ENCODE results near the gene TSPAN3. TPM values are rescaled to one million over a fixed set of nuclear protein-coding genes. Genes with fewer than 3 reads are reported as not detected.
A peak's percentile ranks its signal among the peaks of the same experiment; 100 is the strongest.

The TSPAN3 gene
- total RNA-seq, 1 donor from 2014 or later, result 252 TPM

DNA sequence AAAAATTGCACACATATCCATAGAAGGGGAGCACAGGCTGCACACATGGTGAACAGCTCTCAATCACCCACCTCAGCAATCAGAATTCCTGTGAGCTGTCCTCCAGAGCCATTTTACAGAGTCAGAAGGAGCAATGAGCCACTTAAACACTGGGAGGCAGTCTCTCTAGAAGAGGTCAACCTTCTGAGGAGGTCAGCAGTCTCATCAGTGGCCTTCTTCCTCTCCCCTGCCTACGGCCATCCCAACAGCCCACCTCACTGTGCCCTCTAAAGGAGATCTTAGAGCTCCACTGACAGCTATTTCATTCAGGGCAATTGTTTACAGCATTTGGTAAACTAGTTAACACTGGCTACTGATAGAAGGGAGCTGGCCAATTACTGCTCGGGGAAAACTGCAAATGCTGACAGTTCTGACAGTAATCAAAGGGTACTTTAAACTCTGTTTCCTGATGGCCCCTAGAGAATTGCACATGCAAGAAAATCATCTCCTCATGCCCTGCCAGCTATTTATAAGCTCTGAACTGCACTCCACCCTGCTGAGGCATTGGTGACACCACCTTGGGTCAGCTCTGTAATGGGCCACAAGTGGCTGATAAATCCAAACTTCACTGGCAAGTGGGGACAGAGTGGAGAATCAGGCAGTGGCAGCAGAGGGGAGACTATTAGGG lies 42.1 kb upstream of the TSPAN3 start:
- no peaks in the 10 kb centered on the region for H3K36me3 ChIP-seq (ENCODE audit: control insufficient read depth, insufficient read depth, low read length)
- no peak overlapping the region for H3K4me3 ChIP-seq (ENCODE audit: low read depth, low read length)
- no peaks in the 10 kb centered on the region for H3K27me3 ChIP-seq (ENCODE audit: control insufficient read depth, insufficient read depth, low read length)
- TF ChIP-seq, protein P1, sequence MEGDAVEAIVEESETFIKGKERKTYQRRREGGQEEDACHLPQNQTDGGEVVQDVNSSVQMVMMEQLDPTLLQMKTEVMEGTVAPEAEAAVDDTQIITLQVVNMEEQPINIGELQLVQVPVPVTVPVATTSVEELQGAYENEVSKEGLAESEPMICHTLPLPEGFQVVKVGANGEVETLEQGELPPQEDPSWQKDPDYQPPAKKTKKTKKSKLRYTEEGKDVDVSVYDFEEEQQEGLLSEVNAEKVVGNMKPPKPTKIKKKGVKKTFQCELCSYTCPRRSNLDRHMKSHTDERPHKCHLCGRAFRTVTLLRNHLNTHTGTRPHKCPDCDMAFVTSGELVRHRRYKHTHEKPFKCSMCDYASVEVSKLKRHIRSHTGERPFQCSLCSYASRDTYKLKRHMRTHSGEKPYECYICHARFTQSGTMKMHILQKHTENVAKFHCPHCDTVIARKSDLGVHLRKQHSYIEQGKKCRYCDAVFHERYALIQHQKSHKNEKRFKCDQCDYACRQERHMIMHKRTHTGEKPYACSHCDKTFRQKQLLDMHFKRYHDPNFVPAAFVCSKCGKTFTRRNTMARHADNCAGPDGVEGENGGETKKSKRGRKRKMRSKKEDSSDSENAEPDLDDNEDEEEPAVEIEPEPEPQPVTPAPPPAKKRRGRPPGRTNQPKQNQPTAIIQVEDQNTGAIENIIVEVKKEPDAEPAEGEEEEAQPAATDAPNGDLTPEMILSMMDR (IDR thresholded peaks at IDR 0.05; ENCODE audit: insufficient read depth, low read length, poor library complexity, severe bottlenecking), result no peak
- no peak for DNase-seq (ENCODE audit: low read depth)

DNA sequence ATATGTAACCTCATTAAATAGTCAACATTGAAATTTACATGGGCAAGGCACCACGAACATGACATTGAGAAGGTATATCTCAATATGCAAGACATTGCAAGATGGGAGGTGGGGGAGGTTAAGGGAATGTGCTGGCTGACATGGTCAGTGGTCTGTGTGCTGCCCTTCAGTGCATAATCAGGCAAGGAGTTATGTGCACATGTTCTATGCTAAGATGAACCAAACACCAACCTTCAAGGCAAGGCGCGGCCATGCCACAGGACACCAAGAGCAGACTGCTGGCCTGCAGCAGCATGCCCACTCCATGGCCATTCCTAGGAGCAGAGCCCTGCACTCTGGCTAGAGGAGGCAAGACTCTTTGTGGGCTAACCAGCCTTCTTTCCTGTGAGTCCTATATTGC lies 40.9 kb upstream of the TSPAN3 start:
- TF ChIP-seq, protein P1 (IDR thresholded peaks at IDR 0.05; ENCODE audit: insufficient read depth, low read length, poor library complexity, severe bottlenecking), result no peak
- Histone ChIP-seq H3K27me3 (ENCODE audit: control insufficient read depth, insufficient read depth, low read length) (no peaks in the 10 kb centered on the region), H3K36me3 (ENCODE audit: control insufficient read depth, insufficient read depth, low read length) (no peaks in the 10 kb centered on the region), H3K4me3 (ENCODE audit: low read depth, low read length) (no peak overlapping the region)
- no peak for DNase-seq (ENCODE audit: low read depth)

DNA sequence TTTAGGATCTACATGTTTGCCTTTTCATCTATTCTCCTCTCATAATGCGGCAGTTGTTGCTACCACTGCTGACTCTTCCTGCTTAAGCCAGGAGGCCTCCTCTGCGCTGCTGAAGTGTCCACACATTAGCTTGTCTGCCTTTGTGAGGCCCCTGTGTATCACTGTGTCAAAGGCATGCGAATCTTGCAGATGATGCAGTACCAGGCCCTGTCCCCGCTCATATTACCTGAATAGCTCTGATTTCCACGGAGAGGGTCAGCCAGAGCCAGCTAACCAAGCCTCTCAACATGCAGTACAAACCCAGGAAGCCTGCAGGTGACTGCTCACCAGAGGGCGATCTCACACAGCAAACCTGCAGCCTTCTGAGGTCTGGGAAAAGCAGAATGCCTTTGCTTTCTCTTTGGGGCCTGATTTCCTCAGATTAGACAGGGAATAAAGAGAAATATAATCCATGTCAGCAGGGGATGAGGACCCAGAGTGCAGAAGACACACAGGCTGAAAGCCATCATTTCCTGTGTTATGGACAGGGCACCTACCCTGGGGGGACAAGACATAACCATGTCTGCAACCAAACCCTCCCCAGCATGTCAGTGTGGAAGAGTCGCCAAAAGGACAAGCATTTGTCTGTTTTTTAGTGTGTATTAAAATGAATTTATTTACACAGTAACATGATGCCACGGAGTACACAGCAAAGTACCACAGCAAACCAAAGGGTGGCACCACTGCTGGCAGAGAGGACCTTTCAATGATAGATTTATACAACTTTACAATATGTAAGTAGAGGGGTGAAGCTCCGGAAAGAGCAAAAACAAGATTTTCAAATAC lies 36.8 kb upstream of the TSPAN3 start:
- DNase-seq (ENCODE audit: low read depth), result peak; percentile 9
- Histone ChIP-seq H3K4me3 (ENCODE audit: low read depth, low read length) (no peak overlapping the region), H3K36me3 (ENCODE audit: control insufficient read depth, insufficient read depth, low read length) (no peaks in the 10 kb centered on the region), H3K27me3 (ENCODE audit: control insufficient read depth, insufficient read depth, low read length) (no peaks in the 10 kb centered on the region)
- TF ChIP-seq, protein P1 (IDR thresholded peaks at IDR 0.05; ENCODE audit: insufficient read depth, low read length, poor library complexity, severe bottlenecking), result peak; percentile 83

DNA sequence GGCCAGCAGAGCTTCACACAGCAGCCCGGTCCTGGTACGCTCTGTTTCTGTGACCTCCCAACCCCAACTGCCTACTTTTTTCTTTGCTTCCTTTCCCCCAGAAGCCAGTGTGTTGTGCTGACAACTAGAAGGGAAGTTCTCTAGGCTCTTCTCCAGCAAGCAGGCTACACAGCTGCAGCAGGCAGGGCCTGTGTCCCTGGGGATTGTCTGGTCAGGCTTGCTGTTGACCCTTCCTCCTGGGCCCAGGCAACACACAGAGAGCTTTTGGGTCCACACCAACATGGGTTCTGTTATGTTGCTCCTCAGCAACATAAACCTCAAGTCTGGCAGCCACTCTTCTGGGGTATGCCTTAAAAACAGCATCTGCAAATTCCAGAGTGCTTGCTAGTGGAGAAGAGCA lies 36.2 kb upstream of the TSPAN3 start:
- Histone ChIP-seq H3K36me3 (ENCODE audit: control insufficient read depth, insufficient read depth, low read length) (no peaks in the 10 kb centered on the region), H3K27me3 (ENCODE audit: control insufficient read depth, insufficient read depth, low read length) (no peaks in the 10 kb centered on the region), H3K4me3 (ENCODE audit: low read depth, low read length) (no peak overlapping the region)
- no peak for DNase-seq (ENCODE audit: low read depth)
- TF ChIP-seq, protein P1 (IDR thresholded peaks at IDR 0.05; ENCODE audit: insufficient read depth, low read length, poor library complexity, severe bottlenecking), result no peak

DNA sequence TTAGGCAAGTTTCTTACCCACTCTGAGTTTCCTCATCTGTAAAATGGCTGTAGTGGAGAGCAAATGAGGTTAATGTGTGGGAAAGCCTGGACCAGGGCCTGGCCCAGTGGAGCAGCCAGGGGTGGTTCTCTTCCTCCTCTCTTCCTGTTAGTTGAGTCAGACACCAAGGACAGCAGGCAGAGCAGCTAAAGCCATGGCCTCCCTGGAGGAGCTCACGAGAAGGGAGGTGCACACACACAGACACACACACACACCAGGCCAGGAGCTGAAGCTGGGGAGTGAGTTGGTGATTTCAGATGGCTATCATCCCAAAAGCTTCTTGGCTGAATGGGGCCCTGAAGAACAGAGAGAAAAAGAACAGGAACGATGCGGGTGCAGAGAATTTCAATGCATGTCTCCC lies 33.2 kb upstream of the TSPAN3 start:
- Histone ChIP-seq H3K36me3 (ENCODE audit: control insufficient read depth, insufficient read depth, low read length) (no peaks in the 10 kb centered on the region), H3K4me3 (ENCODE audit: low read depth, low read length) (no peak overlapping the region), H3K27me3 (ENCODE audit: control insufficient read depth, insufficient read depth, low read length) (no peaks in the 10 kb centered on the region)
- no peak for DNase-seq (ENCODE audit: low read depth)
- TF ChIP-seq, protein P1 (IDR thresholded peaks at IDR 0.05; ENCODE audit: insufficient read depth, low read length, poor library complexity, severe bottlenecking), result no peak
